HG02938 (cell line): ENCODE results near the gene MEIOC.

ENCODE experiments used
- ATAC-seq: cut with Tn5 transposase; IDR thresholded peaks from one replicate; pipeline ENCODE4 v1.9.1; 2021; ENCODE audit warnings: mild to moderate bottlenecking, moderate library complexity; ENCODE audit not compliant: unreplicated experiment

The MEIOC gene

GRCh38 chr17:44707755-44708400 is 51.6 kb downstream of the MEIOC start:
- no peak for ATAC-seq

GRCh38 chr17:44708401-44709263 is 52.4 kb downstream of the MEIOC start, which contains the start of gene DBF4B:
DBF4B (plus strand) TSS chr17:44708665; CDS start chr17:44708821, 156 bp downstream.
- ATAC-seq, result no peak

GRCh38 chr17:44719444-44719843 is 63.2 kb downstream of the MEIOC start:
- ATAC-seq, result no peak

- ATAC-seq, result no peak
Observed at GRCh38 chr17:44722254-44722653, 66.0 kb downstream of the MEIOC start.
